Measurements from ENCODE around the gene LSM12. TPM values are rescaled to one million over a fixed set of nuclear protein-coding genes. Genes with fewer than 3 reads are reported as not detected.

The LSM12 gene
- total and polyA plus RNA-seq, 7 donors, result 39.6 to 65.9 (median 47.9) TPM

- H3K4me3 ChIP-seq, result no peak overlapping the region
- peaks cover 30% of the 10 kb centered on the region for H3K4me1 ChIP-seq
- no peak for ATAC-seq
- H3K9me3 ChIP-seq, result no peaks in the 10 kb centered on the region
- intact Hi-C loops (cut with DNase I), result no loop called here
- WGBS, 3 donors, result 67 to 75% (median 71%) methylated on average over 6 of the region's 6 CpGs
- DNase-seq, result no peak
- H3K36me3 ChIP-seq (ENCODE audit: insufficient read depth in 1 of 2, low read depth in 1 of 2), result peaks cover 0 to 24% of the 10 kb centered on the region in 2 donors
- H3K27me3 ChIP-seq (ENCODE audit: insufficient read depth in 3 of 3, low read length in 2 of 3), result peaks cover 0 to 40% (median 19%) of the 10 kb centered on the region in 3 donors
- no peak overlapping the region for H3K27ac ChIP-seq
- no peak for TF ChIP-seq CTCF (IDR thresholded peaks at IDR 0.05)
Observed at GRCh38 chr17:44008205-44008909, 58.1 kb downstream of the LSM12 start.

- Histone ChIP-seq H3K36me3 (ENCODE audit: insufficient read depth in 1 of 2, low read depth in 1 of 2) (peaks cover 0 to 24% of the 10 kb centered on the region in 2 donors), H3K27me3 (ENCODE audit: insufficient read depth in 3 of 3, low read length in 2 of 3) (peaks cover 0 to 41% (median 19%) of the 10 kb centered on the region in 3 donors), H3K4me1 (peaks cover 30% of the 10 kb centered on the region), H3K9me3 (no peaks in the 10 kb centered on the region), H3K27ac (no peak overlapping the region), H3K4me3 (peak overlapping the region; percentile 69)
- ATAC-seq (peak in 2 of 4 donors; percentile 2 to 4), DNase-seq (peak in 1 of 2 donors; percentile 60)
- WGBS, 3 donors, result 6 to 7% (median 7%) methylated on average over 29 to 37 of the region's 37 CpGs
- no peak for TF ChIP-seq CTCF (IDR thresholded peaks at IDR 0.05)
- intact Hi-C loops (cut with DNase I), result no loop called here
Observed at GRCh38 chr17:44007346-44008204, 58.9 kb downstream of the LSM12 start.

GRCh38 chr17:44006598-44007345 is 59.7 kb downstream of the LSM12 start:
- H3K4me1 ChIP-seq, result peaks cover 30% of the 10 kb centered on the region
- peak; percentile 44 for TF ChIP-seq CTCF (IDR thresholded peaks at IDR 0.05)
- DNase-seq (peak; percentile 97), ATAC-seq (peak; percentile 88 to 93 (median 92))
- peak overlapping the region; percentile 69 for H3K4me3 ChIP-seq
- intact Hi-C loops (cut with DNase I), result no loop called here
- H3K27ac ChIP-seq, result no peak overlapping the region
- H3K36me3 ChIP-seq (ENCODE audit: insufficient read depth in 1 of 2, low read depth in 1 of 2), result peaks cover 0 to 22% of the 10 kb centered on the region in 2 donors
- no peaks in the 10 kb centered on the region for H3K9me3 ChIP-seq
- peaks cover 0 to 43% (median 19%) of the 10 kb centered on the region in 3 donors for H3K27me3 ChIP-seq (ENCODE audit: insufficient read depth in 3 of 3, low read length in 2 of 3)
- WGBS, 3 donors, result 0 to 1% (median 1%) methylated on average over 39 to 40 of the region's 40 CpGs

GRCh38 chr17:44006272-44006597 is 60.2 kb downstream of the LSM12 start:
- no peaks in the 10 kb centered on the region for H3K9me3 ChIP-seq
- ATAC-seq (peak in 2 of 4 donors; percentile 4 to 10), DNase-seq (no peak)
- no peak for TF ChIP-seq CTCF (IDR thresholded peaks at IDR 0.05)
- peaks cover 0 to 46% (median 19%) of the 10 kb centered on the region in 3 donors for H3K27me3 ChIP-seq (ENCODE audit: insufficient read depth in 3 of 3, low read length in 2 of 3)
- intact Hi-C loops (cut with DNase I), result no loop called here
- peaks cover 0 to 16% of the 10 kb centered on the region in 2 donors for H3K36me3 ChIP-seq (ENCODE audit: insufficient read depth in 1 of 2, low read depth in 1 of 2)
- 0 to 2% (median 1%) methylated on average over 20 to 21 of the region's 21 CpGs for WGBS, 3 donors
- H3K4me1 ChIP-seq, result peaks cover 30% of the 10 kb centered on the region
- H3K27ac ChIP-seq, result no peak overlapping the region
- H3K4me3 ChIP-seq, result peak overlapping the region; percentile 69

Measured in psoas muscle (tissue), 8 donors.